ENCODE data around the gene ST14. TPM values are rescaled to one million over a fixed set of nuclear protein-coding genes. Genes with fewer than 3 reads are reported as not detected.

Gene ST14
- total and polyA plus RNA-seq, 3 donors from 2014 or later, result 0.55 to 5.8 (median 2.4) TPM

- Histone ChIP-seq H3K36me3 (ENCODE audit: low read depth, missing control alignments) (no peaks in the 10 kb centered on the region), H3K27me3 (no peaks in the 10 kb centered on the region), H3K4me1 (no peaks in the 10 kb centered on the region), H3K9me3 (no peaks in the 10 kb centered on the region), H3K27ac (no peak overlapping the region), H3K4me3 (no peak overlapping the region)
- TF ChIP-seq POLR2A (IDR thresholded peaks at IDR 0.05) (no peak), CTCF (IDR thresholded peaks at IDR 0.05) (no peak)
- intact Hi-C loops (cut with DNase I; ENCODE audit: low total_unique reads), result no loop called here
- 93 to 94% methylated on average over 12 to 14 of the region's 14 CpGs for WGBS, 2 donors
- no peak for DNase-seq
Observed at GRCh38 chr11:130188047-130188446, 28.5 kb downstream of the ST14 start.

- no peak overlapping the region for H3K27ac ChIP-seq
- no peak for DNase-seq
- no peaks in the 10 kb centered on the region for H3K9me3 ChIP-seq
- WGBS, 2 donors, result 65 to 84% methylated on average over 4 to 19 of the region's 19 CpGs
- TF ChIP-seq POLR2A (IDR thresholded peaks at IDR 0.05), result no peak
- TF ChIP-seq CTCF (IDR thresholded peaks at IDR 0.05), result no peak
- no peak overlapping the region for H3K4me3 ChIP-seq
- H3K36me3 ChIP-seq (ENCODE audit: low read depth, missing control alignments), result no peaks in the 10 kb centered on the region
- no peaks in the 10 kb centered on the region for H3K27me3 ChIP-seq
- intact Hi-C loops (cut with DNase I; ENCODE audit: low total_unique reads), result no loop called here
- no peaks in the 10 kb centered on the region for H3K4me1 ChIP-seq
Observed at GRCh38 chr11:130188585-130189347, 29.2 kb downstream of the ST14 start.

GRCh38 chr11:130189492-130190210 is 30.1 kb downstream of the ST14 start:
- Histone ChIP-seq H3K27ac (no peak overlapping the region), H3K36me3 (ENCODE audit: low read depth, missing control alignments) (no peaks in the 10 kb centered on the region), H3K4me3 (no peak overlapping the region), H3K9me3 (no peaks in the 10 kb centered on the region), H3K4me1 (no peaks in the 10 kb centered on the region), H3K27me3 (no peaks in the 10 kb centered on the region)
- TF ChIP-seq CTCF (IDR thresholded peaks at IDR 0.05) (no peak), POLR2A (IDR thresholded peaks at IDR 0.05) (no peak)
- 91 to 92% methylated on average over 29 to 32 of the region's 32 CpGs for WGBS, 2 donors
- DNase-seq, result no peak
- intact Hi-C loops (cut with DNase I; ENCODE audit: low total_unique reads), result no loop called here

- WGBS, 2 donors, result 91 to 95% methylated on average over 15 to 29 of the region's 29 CpGs
- Histone ChIP-seq H3K4me1 (no peaks in the 10 kb centered on the region), H3K9me3 (no peaks in the 10 kb centered on the region), H3K27me3 (no peaks in the 10 kb centered on the region), H3K4me3 (no peak overlapping the region), H3K36me3 (ENCODE audit: low read depth, missing control alignments) (no peaks in the 10 kb centered on the region), H3K27ac (no peak overlapping the region)
- no peak for TF ChIP-seq CTCF (IDR thresholded peaks at IDR 0.05)
- TF ChIP-seq POLR2A (IDR thresholded peaks at IDR 0.05), result no peak
- intact Hi-C loops (cut with DNase I; ENCODE audit: low total_unique reads), result no loop called here
- no peak for DNase-seq
Observed at GRCh38 chr11:130190371-130190881, 30.8 kb downstream of the ST14 start.
